Keratinocyte (primary cell): Measurements from ENCODE around the gene CLK1. TPM values are rescaled to one million over a fixed set of nuclear protein-coding genes. Genes with fewer than 3 reads are reported as not detected.

Experiments
- DNase-seq: peaks from one replicate; pipeline ENCODE4 v3.0.0-alpha.2; 2011; ENCODE audit warnings: low read depth, missing footprints, low spot score
- FAIRE-seq: peaks from 2 replicates; lab custom pipeline; 2011; peaks lifted over from hg19 to GRCh38; lab: Jason Lieb, UNC
- H2AFZ ChIP-seq: 2 replicates; pipeline ENCODE4 v1.6.0; 2012; ENCODE audit warnings: low read length, control low read depth, inconsistent platforms; ENCODE audit not compliant: control insufficient read depth
- H3K27ac ChIP-seq: 2 replicates; pipeline ENCODE4 v1.5.1; 2011; ENCODE audit warnings: low read length; ENCODE audit not compliant: control insufficient read depth, insufficient read depth
- H3K27me3 ChIP-seq: 3 replicates; pipeline ENCODE4 v1.6.0; 2011; ENCODE audit warnings: low read length; ENCODE audit not compliant: control insufficient read depth, insufficient read depth; ENCODE audit errors: extremely low read depth
- H3K36me3 ChIP-seq, 2 experiments: 2 replicates in 1 of 2; 3 replicates in 1 of 2; pipeline ENCODE4 v1.5.1; 2011; ENCODE audit warnings: low read length in 2 of 2, mild to moderate bottlenecking in 1 of 2; ENCODE audit not compliant: control insufficient read depth in 2 of 2, insufficient read depth in 2 of 2; ENCODE audit errors: extremely low read depth in 1 of 2
- H3K4me1 ChIP-seq: 3 replicates; pipeline ENCODE4 v1.5.1; 2011; ENCODE audit warnings: low read length; ENCODE audit not compliant: control insufficient read depth, insufficient read depth; ENCODE audit errors: extremely low read depth
- H3K4me2 ChIP-seq: 3 replicates; pipeline ENCODE4 v1.6.0; 2011; ENCODE audit warnings: low read depth, low read length; ENCODE audit not compliant: control insufficient read depth, insufficient read depth; ENCODE audit errors: extremely low read depth
- H3K4me3 ChIP-seq, 3 experiments: fragments of 200-600 bp in 1 of 3; sonication (generic) in 1 of 3; 2 replicates in 2 of 3; 3 replicates in 1 of 3; pipeline ENCODE4 v1.5.1; 2011 to 2016; ENCODE audit warnings: low read length in 3 of 3, mild to moderate bottlenecking in 3 of 3, control low read depth in 2 of 3, inconsistent platforms in 1 of 3, low read depth in 1 of 3, mixed read lengths in 1 of 3, mixed run types in 1 of 3, moderate library complexity in 1 of 3; ENCODE audit not compliant: control insufficient read depth in 2 of 3, insufficient read depth in 2 of 3; ENCODE audit errors: extremely low read depth in 1 of 3
- H3K79me2 ChIP-seq: 2 replicates; pipeline ENCODE4 v1.6.0; 2012; ENCODE audit warnings: low read length; ENCODE audit not compliant: control insufficient read depth, insufficient read depth
- H3K9ac ChIP-seq: 3 replicates; pipeline ENCODE4 v1.6.0; 2011; ENCODE audit warnings: low read length; ENCODE audit not compliant: control insufficient read depth, insufficient read depth; ENCODE audit errors: extremely low read depth
- H3K9me1 ChIP-seq: 3 replicates; pipeline ENCODE4 v1.6.0; 2011; ENCODE audit warnings: low read length; ENCODE audit not compliant: control insufficient read depth, insufficient read depth; ENCODE audit errors: extremely low read depth
- H3K9me3 ChIP-seq: 2 replicates; pipeline ENCODE4 v1.5.1; 2012; ENCODE audit warnings: low read depth, low read length; ENCODE audit not compliant: control insufficient read depth
- H4K20me1 ChIP-seq: 3 replicates; pipeline ENCODE4 v1.6.0; 2011; ENCODE audit warnings: low read length; ENCODE audit not compliant: control insufficient read depth, insufficient read depth; ENCODE audit errors: extremely low read depth
- CTCF ChIP-seq, 3 experiments: IDR thresholded peaks in 1 of 3; conservative IDR thresholded peaks in 1 of 3; optimal IDR thresholded peaks in 1 of 3; 2 replicates in 2 of 3; 3 replicates in 1 of 3; pipeline versions ENCODE3 to v1.5.1; 2011; ENCODE audit warnings: low read length in 3 of 3, mild to moderate bottlenecking in 3 of 3, moderate library complexity in 2 of 3, control low read depth in 1 of 3, inconsistent platforms in 1 of 3; ENCODE audit not compliant: insufficient read depth in 2 of 3; ENCODE audit errors: extremely low read depth in 1 of 3
- EZH2 ChIP-seq: IDR thresholded peaks from one replicate; pipeline ENCODE4 v1.6.1; 2012; ENCODE audit warnings: inconsistent platforms, mild to moderate bottlenecking, low read length, moderate library complexity
- dilution Hi-C: fragments of 300-500 bp; cut with MboI; formaldehyde crosslinking; loops from one replicate; pipeline ENCODE4 v1.7.0; 2020; ENCODE audit warnings: low sequenced_read_pairs; ENCODE audit not compliant: extremely low pct_ligation_motif_present
- polyA plus RNA-seq, 5 experiments: library from polyadenylated mRNA; depleted of rRNA in 3 of 5; stranded (reverse) in 3 of 5; stranded (forward) in 1 of 5; unstranded in 1 of 5; fragments of >200 nt; gene quantifications; 1 replicate in 1 of 5; 2 replicates in 3 of 5; 3 replicates in 1 of 5; pipeline versions ENCODE4 v1.2.1 to v1.2.3, GENCODE V29; 2011 to 2012; ENCODE audit warnings: missing spikeins in 2 of 5, low read depth in 1 of 5, low replicate concordance in 1 of 5

The CLK1 gene
- polyA plus RNA-seq, 1 donor (not counting 4 experiments of a cell fraction or from before 2014, with no cell fraction given): 70.4 TPM

DNA sequence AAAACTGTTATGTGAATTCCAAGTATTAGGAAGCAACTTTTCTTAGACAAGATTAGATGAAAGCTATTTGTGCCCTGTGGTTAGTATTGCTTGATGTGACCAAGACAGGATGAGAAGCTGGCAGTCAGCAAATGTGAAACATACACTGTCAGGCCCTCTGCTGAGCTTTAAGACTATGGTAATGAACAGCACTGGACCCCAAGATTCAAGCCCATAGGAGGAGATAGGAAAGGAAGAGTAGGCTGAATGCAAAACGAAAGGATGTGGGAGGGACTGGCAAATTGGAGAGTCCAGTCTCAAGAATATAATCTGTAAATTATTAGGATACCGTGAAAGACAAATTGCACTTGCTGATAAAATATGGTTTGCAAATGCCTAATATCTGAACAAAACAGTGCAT, 36.4 kb downstream of the CLK1 start:
- dilution Hi-C loops: no loop called here
- H3K79me2 ChIP-seq: no peaks in the 10 kb centered on the region
- TF ChIP-seq CTCF (optimal IDR thresholded peaks at IDR 0.05 in 1 of 3, IDR thresholded peaks at IDR 0.05 in 1 of 3, conservative IDR thresholded peaks at IDR 0.05 in 1 of 3; ENCODE audit: extremely low read depth in 1 of 3, insufficient read depth in 2 of 3, low read length in 3 of 3): no peak
- TF ChIP-seq EZH2: no peak
- FAIRE-seq: no peak
- no peak overlapping the region for H3K4me2 ChIP-seq
- no peak overlapping the region for H3K27ac ChIP-seq
- H3K9me3 ChIP-seq: no peaks in the 10 kb centered on the region
- no peaks in the 10 kb centered on the region for H4K20me1 ChIP-seq
- no peaks in the 10 kb centered on the region for H3K9me1 ChIP-seq
- H3K27me3 ChIP-seq: no peaks in the 10 kb centered on the region
- H2AFZ ChIP-seq: no peak overlapping the region
- H3K4me1 ChIP-seq: no peaks in the 10 kb centered on the region
- no peak for DNase-seq
- H3K9ac ChIP-seq: no peak overlapping the region
- no peak overlapping the region for H3K4me3 ChIP-seq
- H3K36me3 ChIP-seq: no peaks in the 10 kb centered on the region

DNA sequence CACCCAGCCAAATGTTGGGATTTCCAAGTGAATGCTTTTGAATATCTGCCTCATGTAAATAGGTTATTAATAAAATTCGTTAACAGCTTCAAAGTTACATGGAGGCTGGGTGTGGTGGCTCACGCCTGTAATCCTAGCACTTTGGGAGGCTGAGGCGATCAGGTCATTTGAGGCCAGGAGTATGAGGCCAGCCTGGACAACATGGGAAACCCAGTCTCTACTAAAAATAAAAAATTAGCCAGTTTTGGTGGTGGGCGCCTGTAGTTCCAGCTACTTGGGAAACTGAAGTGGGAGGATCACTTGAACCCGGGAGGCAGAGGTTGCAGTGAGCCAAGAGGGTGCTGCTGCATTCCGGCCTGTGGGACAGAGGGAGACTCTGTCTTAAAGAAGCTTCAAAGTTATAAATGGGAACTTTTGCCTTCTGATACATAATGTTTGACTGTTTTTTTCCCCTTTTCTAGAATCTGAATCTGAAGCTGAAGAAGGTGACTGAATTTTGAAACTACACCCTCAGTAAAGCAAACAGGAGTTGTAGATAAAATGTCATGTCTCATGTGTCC, 42.7 kb downstream of the CLK1 start:
- H3K27ac ChIP-seq: no peak overlapping the region
- peaks cover 19 to 34% of the 10 kb centered on the region in 2 experiments for H3K36me3 ChIP-seq
- no peaks in the 10 kb centered on the region for H3K9me3 ChIP-seq
- DNase-seq (no peak), FAIRE-seq (no peak)
- H4K20me1 ChIP-seq: no peaks in the 10 kb centered on the region
- no peak overlapping the region for H3K4me2 ChIP-seq
- no peaks in the 10 kb centered on the region for H3K4me1 ChIP-seq
- H3K9ac ChIP-seq: no peak overlapping the region
- no peaks in the 10 kb centered on the region for H3K27me3 ChIP-seq
- dilution Hi-C loops: no loop called here
- TF ChIP-seq CTCF (optimal IDR thresholded peaks at IDR 0.05 in 1 of 3, IDR thresholded peaks at IDR 0.05 in 1 of 3, conservative IDR thresholded peaks at IDR 0.05 in 1 of 3; ENCODE audit: extremely low read depth in 1 of 3, insufficient read depth in 2 of 3, low read length in 3 of 3): no peak
- no peak for TF ChIP-seq EZH2
- H2AFZ ChIP-seq: no peak overlapping the region
- no peak overlapping the region for H3K4me3 ChIP-seq
- H3K9me1 ChIP-seq: no peaks in the 10 kb centered on the region
- H3K79me2 ChIP-seq: peaks cover 11% of the 10 kb centered on the region
